RWPE1 (cell line): ENCODE measurements around the gene RIC1.
A peak's percentile ranks its signal among the peaks of the same experiment; 100 is the strongest.
"Not testable (repeated sequence)": the region's sequence is repeated elsewhere in the genome, so short reads cannot be mapped to it uniquely, and the experiment has no call there.

Source experiments
- CTCF ChIA-PET: fragments of 350-600 bp; sonication (Branson Sonifier 250); formaldehyde crosslinking; extraction: SDS; loops from one replicate; lab custom pipeline; 2021; lab: Yijun Ruan, JAX
- POLR2A ChIA-PET: fragments of 400-600 bp; formaldehyde crosslinking; extraction: SDS; loops from one replicate; lab custom pipeline; 2020; ENCODE audit warnings: antibody characterized with exemption; ENCODE audit not compliant: low non-redundant PET; lab: Yijun Ruan, JAX
- DNase-seq: peaks from one replicate; pipeline ENCODE4 v3.0.0; 2012; ENCODE audit warnings: low spot score
- H3K27ac ChIP-seq: fragments of 450-650 bp; 2 replicates; pipeline ENCODE4 v1.5.1; 2017
- CTCF ChIP-seq: fragments of 450-650 bp; conservative IDR thresholded peaks from 2 replicates; pipeline ENCODE4 v1.5.1; 2017; ENCODE audit warnings: low read depth, mild to moderate bottlenecking

RIC1 gene

GRCh38 chr9:5671711-5672353 is 42.9 kb downstream of the RIC1 start:
- no peak for TF ChIP-seq CTCF
- CTCF ChIA-PET = interaction anchor here (0.6 kb wide), 1 partner anchor 161 kb away, joined by 3 read pairs; the partner anchor contains the start of gene ERMP1
- DNase-seq = no peak
- POLR2A ChIA-PET = no interaction called here
- H3K27ac ChIP-seq = no peak overlapping the region

GRCh38 chr9:5675046-5675445 is 46.1 kb downstream of the RIC1 start:
- POLR2A ChIA-PET, CTCF ChIA-PET, DNase-seq: not testable (repeated sequence)
- H3K27ac ChIP-seq = peak overlapping the region; percentile 46; the same call in 1 of the 2 replicates

GRCh38 chr9:5683591-5683990 is 54.7 kb downstream of the RIC1 start:
- H3K27ac ChIP-seq, POLR2A ChIA-PET, DNase-seq, CTCF ChIA-PET: not testable (repeated sequence)

GRCh38 chr9:5684101-5684500 is 55.2 kb downstream of the RIC1 start:
- DNase-seq = no peak
- H3K27ac ChIP-seq = no peak overlapping the region
- no peak for TF ChIP-seq CTCF
- POLR2A ChIA-PET = no interaction called here
- CTCF ChIA-PET = no interaction called here

GRCh38 chr9:5688109-5688508 is 59.2 kb downstream of the RIC1 start:
- ChIA-PET CTCF (no interaction called here), POLR2A (no interaction called here)
- no peak overlapping the region for H3K27ac ChIP-seq
- no peak for TF ChIP-seq CTCF
- no peak for DNase-seq

- H3K27ac ChIP-seq = no peak overlapping the region
- TF ChIP-seq CTCF = no peak
- CTCF ChIA-PET = no interaction called here
- POLR2A ChIA-PET = no interaction called here
- no peak for DNase-seq
Observed at GRCh38 chr9:5690278-5690677, 61.4 kb downstream of the RIC1 start.

GRCh38 chr9:5695860-5696259 is 67.0 kb downstream of the RIC1 start:
- POLR2A ChIA-PET = no interaction called here
- H3K27ac ChIP-seq = no peak overlapping the region
- TF ChIP-seq CTCF = no peak
- no peak for DNase-seq
- CTCF ChIA-PET = no interaction called here
